ENCODE data around the gene GJB2.

GRCh38 chr13:20142023-20142926 lies 50.5 kb downstream of the GJB2 start:
- no peak for TF ChIP-seq YY1 (IDR thresholded peaks at IDR 0.05; ENCODE audit: insufficient read depth, insufficient read length)
- TF ChIP-seq ZNF274 (IDR thresholded peaks at IDR 0.05; ENCODE audit: low read depth, low read length) = no peak
- TF ChIP-seq SUZ12 (IDR thresholded peaks at IDR 0.05; ENCODE audit: extremely low read depth, insufficient read depth, insufficient read length) = no peak
